RWPE2 (cell line): ENCODE results near the gene SMG5.
A peak's percentile ranks its signal among the peaks of the same experiment; 100 is the strongest.

Source experiments
- ATAC-seq: fragments of 200-7000 bp; cut with Tn5 transposase; 3 replicates; pipeline ENCODE4 v1.9.1; 2021; ENCODE audit warnings: low read depth
- DNase-seq: peaks from one replicate; pipeline ENCODE4 v3.0.0-alpha.2; 2020; ENCODE audit warnings: low spot score
- H3K27ac ChIP-seq: fragments of 450-650 bp; 2 replicates; pipeline ENCODE4 v1.5.1; 2017; ENCODE audit warnings: mild to moderate bottlenecking; ENCODE audit not compliant: poor library complexity, severe bottlenecking
- H3K27me3 ChIP-seq: fragments of 250-450 bp; sonication (Bioruptor Pico); 2 replicates; pipeline ENCODE4 v1.5.1; 2021; ENCODE audit warnings: mild to moderate bottlenecking, moderate library complexity; ENCODE audit not compliant: insufficient read depth, poor library complexity, severe bottlenecking
- H3K36me3 ChIP-seq: fragments of 250-450 bp; sonication (Bioruptor Pico); 2 replicates; pipeline ENCODE4 v1.5.1; 2020; ENCODE audit warnings: low read depth, mild to moderate bottlenecking, moderate library complexity
- H3K4me1 ChIP-seq: fragments of 250-450 bp; sonication (Bioruptor Pico); 2 replicates; pipeline ENCODE4 v1.5.1; 2021; ENCODE audit warnings: mild to moderate bottlenecking, moderate library complexity; ENCODE audit not compliant: insufficient read depth, poor library complexity, severe bottlenecking
- H3K4me3 ChIP-seq: fragments of 250-450 bp; sonication (Bioruptor Pico); 2 replicates; pipeline ENCODE4 v1.5.1; 2021; ENCODE audit warnings: mild to moderate bottlenecking, moderate library complexity; ENCODE audit not compliant: severe bottlenecking
- H3K9me3 ChIP-seq: fragments of 250-450 bp; sonication (Bioruptor Pico); 2 replicates; pipeline ENCODE4 v1.5.1; 2021; ENCODE audit warnings: mild to moderate bottlenecking, moderate library complexity; ENCODE audit not compliant: severe bottlenecking
- CTCF ChIP-seq: fragments of 450-650 bp; IDR thresholded peaks from one replicate; pipeline ENCODE4 v1.5.1; 2017; ENCODE audit warnings: mild to moderate bottlenecking, moderate library complexity; ENCODE audit not compliant: poor library complexity, severe bottlenecking

The SMG5 gene

GRCh38 chr1:156262461-156263287 lies 20.0 kb downstream of the SMG5 start:
- Histone ChIP-seq H3K27ac (peak overlapping the region; percentile 61), H3K27me3 (no peaks in the 10 kb centered on the region), H3K36me3 (peaks cover 95% of the 10 kb centered on the region), H3K9me3 (no peaks in the 10 kb centered on the region), H3K4me3 (no peak overlapping the region), H3K4me1 (peaks cover 25% of the 10 kb centered on the region)
- DNase-seq: no peak
- ATAC-seq: peak; percentile 78
- no peak for TF ChIP-seq CTCF

- DNase-seq (no peak), ATAC-seq (no peak)
- H3K4me1 ChIP-seq: peaks cover 25% of the 10 kb centered on the region
- no peaks in the 10 kb centered on the region for H3K9me3 ChIP-seq
- H3K27me3 ChIP-seq: no peaks in the 10 kb centered on the region
- no peak overlapping the region for H3K27ac ChIP-seq
- peaks cover 93% of the 10 kb centered on the region for H3K36me3 ChIP-seq
- H3K4me3 ChIP-seq: no peak overlapping the region
- TF ChIP-seq CTCF: no peak
These were observed 21.7 kb downstream of the SMG5 start for GRCh38 chr1:156260896-156261295.

GRCh38 chr1:156259805-156260204 lies 22.8 kb downstream of the SMG5 start:
- no peak for TF ChIP-seq CTCF
- H3K4me1 ChIP-seq: peaks cover 25% of the 10 kb centered on the region
- ATAC-seq (no peak), DNase-seq (no peak)
- H3K27me3 ChIP-seq: no peaks in the 10 kb centered on the region
- no peak overlapping the region for H3K27ac ChIP-seq
- no peaks in the 10 kb centered on the region for H3K9me3 ChIP-seq
- H3K4me3 ChIP-seq: no peak overlapping the region
- H3K36me3 ChIP-seq: peaks cover 96% of the 10 kb centered on the region

GRCh38 chr1:156258859-156259258 lies 23.8 kb downstream of the SMG5 start:
- Histone ChIP-seq H3K27me3 (no peaks in the 10 kb centered on the region), H3K9me3 (no peaks in the 10 kb centered on the region), H3K4me1 (peaks cover 25% of the 10 kb centered on the region), H3K36me3 (peaks cover 97% of the 10 kb centered on the region), H3K27ac (no peak overlapping the region), H3K4me3 (no peak overlapping the region)
- ATAC-seq (peak; percentile 68), DNase-seq (no peak)
- TF ChIP-seq CTCF: no peak

- Histone ChIP-seq H3K4me1 (peaks cover 14% of the 10 kb centered on the region), H3K27ac (no peak overlapping the region), H3K27me3 (no peaks in the 10 kb centered on the region), H3K9me3 (no peaks in the 10 kb centered on the region), H3K36me3 (peaks cover 97% of the 10 kb centered on the region), H3K4me3 (no peak overlapping the region)
- ATAC-seq (no peak), DNase-seq (no peak)
- TF ChIP-seq CTCF: no peak
These were observed 24.9 kb downstream of the SMG5 start for GRCh38 chr1:156257711-156258110.
